Activated T-cell treated with anti-CD3 and anti-CD28 coated beads, Interleukin-2, amount 50 U/mL, for 48 hours (primary cell): ENCODE data around the gene FAM200C.
A peak's percentile ranks its signal among the peaks of the same experiment; 100 is the strongest.
"Not testable (repeated sequence)": the region's sequence is repeated elsewhere in the genome, so short reads cannot be mapped to it uniquely, and the experiment has no call there.

Source experiments
- DNase-seq, 2 experiments: peaks; one replicate each; pipeline ENCODE4 v3.0.0-alpha.2; 2020

FAM200C gene

DNA sequence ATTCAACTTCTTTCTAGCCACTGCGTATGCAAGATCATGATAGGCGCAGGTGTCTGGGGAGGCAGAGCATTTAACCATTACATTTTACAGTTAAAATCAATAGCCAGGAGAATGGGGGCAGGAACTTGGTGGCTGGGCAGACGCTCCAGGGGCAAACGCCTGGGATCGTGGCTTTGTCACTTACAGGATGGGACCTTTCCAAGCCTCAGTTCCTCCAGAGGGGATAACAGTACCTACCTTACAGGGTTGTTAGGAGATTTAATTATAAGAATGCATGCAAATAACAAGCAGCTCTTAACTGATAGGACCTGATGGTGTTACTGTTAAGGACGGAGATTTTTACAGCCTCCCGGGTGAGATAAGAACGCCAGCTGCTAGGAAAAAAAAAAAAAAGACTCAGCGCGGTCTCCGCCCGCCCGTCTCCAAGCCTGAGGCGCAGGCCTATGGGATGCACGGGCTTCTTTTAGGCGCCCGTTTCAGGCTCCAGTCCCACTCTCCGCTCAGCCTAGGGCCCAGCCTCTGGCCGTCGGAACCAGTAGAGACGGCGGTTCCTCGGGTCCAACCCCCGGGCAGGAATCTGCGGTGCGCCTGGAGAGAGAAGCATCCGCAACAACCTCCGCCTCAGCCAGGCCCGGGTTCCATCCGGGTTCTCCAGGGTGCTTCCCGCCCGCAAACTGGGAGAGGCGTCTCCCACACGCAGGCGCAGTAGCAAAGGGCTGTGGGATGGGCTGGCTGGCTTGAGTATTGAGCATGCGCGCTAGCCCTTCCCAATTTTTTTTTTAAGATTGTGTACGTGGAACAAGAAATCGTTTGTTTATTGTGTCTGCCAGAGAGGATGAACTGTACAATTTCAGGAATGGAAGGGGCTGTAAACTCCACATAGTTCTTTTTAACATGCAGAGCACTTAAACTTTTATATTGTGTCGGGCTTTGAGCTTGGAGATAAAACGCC, at the start of gene FAM200C:
FAM200C (minus strand) TSS at position 653 of the 952 bp plus-strand sequence. CDS start 4,564 bp downstream, outside the sequence.
- DNase-seq, result peak; percentile 83

DNA sequence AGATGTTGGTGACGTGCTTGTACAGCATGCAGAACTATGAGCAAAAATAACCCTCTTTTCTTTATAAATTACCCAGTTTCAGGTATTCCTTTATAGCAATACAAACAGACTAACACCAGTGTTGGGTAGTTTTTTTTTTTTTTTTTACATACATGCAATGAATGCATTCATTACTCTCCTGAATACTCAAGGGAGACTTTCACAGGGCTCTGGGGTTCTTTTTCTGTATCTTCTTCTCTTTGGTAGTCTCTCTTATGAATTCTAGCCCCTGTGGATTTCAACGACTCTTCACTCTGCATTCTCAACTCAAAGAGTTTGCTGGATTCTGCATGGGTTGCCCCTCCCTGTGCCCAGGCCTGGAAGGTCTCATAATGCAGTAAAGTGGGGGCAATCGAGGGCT, 49.6 kb upstream of the FAM200C start:
- DNase-seq, result no peak

DNA sequence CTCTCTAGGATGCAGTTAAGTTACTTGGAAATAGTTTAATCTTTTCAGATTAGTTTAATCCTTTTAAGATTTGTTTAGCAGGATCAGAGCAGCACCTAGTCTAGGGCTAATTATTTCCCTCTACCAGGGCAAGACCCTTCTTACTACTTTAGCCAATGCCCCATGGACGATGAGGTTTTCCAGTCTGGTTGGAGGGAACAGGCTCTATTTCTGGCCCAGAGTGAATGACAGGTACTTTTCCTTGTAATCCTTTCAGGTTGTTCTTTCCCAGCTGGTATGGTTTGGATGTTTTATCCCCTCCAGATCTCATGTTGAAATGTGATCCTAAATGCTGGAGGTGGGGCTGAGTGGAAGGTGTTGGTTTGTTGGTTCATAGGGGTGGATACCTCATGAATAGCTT, 49.0 kb upstream of the FAM200C start:
- DNase-seq, result no peak

DNA sequence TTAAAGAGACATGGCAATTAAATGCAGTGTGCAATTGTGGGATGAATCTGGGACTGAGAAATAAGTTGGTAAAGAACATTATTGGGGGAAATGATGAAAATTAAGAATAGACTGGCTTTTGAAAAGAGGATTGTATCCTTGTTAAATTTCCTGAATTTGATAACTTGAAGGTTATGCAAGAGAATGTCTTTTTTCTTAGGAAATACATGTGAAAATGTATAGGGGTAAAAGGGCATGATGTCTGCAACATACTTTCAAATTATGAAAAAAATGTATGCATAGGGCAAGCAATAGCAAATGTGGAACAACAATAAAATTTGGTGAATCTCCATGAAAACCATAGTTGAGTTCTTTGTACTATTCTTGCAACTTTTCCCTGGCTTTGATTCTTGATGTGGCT, 45.9 kb upstream of the FAM200C start:
- no peak for DNase-seq

DNA sequence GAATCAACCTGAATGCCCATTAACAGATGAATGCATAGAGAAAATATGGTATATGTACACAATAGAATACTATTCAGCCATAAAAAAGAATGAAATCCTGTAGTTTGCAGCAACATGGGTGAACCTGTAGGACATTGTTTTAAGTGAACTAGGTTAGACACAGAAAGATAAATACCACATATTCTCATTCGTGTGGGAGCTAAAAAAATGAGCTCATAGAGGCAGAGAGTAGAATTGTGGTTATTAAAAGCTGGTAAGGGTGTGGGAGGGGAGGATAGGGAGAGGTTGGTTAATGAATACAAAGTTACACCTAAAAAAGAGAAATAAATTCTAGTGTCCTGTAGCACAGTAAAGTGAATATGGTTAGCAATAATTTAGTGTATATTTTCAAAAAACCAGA, 45.3 kb upstream of the FAM200C start:
- DNase-seq, result no peak

DNA sequence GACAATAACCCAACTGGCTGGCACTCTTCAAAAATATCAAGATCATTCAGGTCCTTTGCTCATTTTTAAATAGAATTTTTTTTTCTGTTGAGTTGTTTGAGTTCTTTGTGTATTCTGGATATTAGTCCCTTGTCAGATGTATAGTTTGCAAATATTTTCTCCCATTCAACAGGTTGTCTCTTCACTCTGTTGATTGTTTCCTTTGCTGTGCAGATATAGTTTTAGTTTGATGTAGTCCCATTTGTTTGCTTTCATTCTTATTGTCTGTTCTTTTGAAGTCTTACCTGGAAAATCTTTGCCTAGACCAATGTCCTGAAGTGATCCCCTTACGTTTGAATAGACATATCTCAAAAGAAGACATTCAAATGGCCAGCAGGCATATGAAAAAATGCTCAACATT, 44.6 kb upstream of the FAM200C start:
- DNase-seq, result no peak

DNA sequence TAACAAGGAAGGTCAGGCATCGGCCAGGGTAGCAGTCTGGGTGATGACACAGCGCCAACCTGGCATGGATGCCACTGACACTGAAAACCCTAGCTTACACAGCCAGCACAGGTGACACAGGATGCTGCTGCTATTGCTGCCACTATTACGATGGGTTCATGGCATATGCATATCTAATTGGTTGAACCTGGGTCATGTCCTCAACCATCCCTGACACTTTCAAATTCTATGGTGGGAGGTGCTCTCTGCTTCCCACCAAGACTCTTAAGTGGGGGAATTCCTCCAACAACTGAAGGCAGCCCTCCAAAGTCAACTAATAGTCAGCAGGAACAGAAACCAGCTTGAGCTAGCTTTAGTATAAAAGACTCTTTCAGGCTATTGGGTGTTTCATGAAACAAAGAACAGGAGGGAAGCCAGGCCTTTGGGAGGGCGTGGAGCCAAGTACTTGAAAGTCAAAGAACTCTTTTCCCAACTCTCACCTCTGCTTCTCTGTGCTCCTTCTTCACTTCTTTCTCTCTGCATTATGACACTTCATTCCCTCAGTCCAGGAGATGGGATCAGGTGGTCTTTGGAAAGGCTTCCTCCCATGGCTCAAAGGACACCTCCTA, 43.1 kb upstream of the FAM200C start:
- no peak for DNase-seq

DNA sequence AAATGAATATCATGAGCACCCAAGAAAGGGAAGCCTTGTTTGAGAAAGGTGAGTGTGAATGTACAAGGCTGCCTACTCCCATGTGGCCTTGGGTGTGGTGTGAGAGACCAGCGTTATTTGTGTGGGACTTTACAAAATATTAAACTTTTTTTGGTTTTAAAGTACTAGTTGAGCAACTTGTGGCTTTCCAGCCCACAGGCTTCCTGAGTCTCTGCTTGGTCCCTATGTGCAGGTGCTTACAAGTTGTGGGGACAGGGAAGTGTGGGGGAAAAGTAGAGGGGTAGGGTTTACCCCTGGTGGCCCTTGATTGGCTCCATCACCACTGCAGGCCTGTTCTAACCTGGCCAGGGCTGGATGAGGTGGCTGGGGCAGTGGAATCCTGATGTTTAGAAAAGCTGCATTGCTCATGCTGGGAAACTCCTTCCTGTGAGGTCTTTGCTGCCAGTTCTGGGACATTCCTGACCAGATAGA, 41.5 kb upstream of the FAM200C start:
- DNase-seq, result no peak

DNA sequence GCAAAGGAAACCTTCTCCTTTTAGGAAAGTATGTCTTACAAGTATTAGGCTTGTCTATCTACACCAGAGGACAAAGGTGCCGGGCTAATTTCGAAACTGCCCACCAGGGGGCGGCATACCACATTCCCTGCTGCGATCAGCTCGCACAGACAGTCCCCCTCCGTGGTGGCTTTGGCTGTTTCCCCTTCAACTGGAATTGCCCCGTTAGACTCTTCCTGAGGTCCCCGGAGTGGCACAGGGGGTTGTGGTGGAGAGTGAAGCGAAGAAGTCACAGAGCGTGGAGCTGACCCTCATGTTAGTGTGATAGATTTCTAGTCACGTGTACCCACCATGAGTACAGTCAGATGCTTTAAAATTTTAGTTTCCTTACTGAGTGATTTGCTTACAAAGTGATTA, 39.3 kb upstream of the FAM200C start:
- DNase-seq, result peak; percentile 95

DNA sequence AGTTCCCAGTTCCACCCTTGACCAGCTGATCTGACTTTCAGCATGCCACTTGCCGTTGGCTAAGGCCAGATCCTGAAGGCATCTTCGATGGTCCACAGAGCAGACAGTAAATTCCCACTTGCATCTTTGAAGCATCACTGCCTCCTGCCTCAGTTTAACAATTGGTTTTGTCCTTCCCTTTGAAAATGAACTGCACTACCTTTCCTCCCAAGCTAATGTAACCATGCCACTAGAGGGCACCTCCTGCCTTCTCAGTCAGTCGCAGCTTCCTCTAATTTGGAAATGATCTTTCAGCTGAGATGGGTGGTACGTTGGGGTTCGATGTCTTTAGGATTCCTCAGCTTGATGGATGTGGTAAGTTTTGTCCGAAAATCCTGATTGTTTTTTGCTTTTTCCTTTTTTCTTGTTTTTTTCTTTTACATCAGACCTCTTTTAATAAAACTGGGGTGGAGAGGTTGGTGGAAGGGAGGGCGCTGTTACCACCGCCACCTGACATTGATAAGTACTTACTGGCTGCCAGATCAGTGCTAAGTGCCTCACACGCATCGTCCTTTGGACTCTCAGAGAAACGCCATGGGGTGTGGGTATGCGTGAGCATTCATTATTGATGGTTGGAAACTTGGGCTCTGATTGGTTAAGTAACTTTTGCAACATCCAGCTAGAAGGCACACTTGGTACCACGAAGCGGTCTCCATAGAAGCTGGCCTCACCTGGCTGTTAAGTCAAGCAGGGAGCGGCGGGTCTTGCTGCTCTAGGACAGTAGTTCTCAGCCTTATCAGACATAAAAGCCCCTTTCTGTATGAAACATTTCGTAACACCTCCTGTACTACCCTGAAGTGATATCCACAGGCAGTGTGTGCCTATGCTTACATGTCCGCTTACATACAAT, 38.7 kb upstream of the FAM200C start:
- DNase-seq, result peak; percentile 63 to 73

DNA sequence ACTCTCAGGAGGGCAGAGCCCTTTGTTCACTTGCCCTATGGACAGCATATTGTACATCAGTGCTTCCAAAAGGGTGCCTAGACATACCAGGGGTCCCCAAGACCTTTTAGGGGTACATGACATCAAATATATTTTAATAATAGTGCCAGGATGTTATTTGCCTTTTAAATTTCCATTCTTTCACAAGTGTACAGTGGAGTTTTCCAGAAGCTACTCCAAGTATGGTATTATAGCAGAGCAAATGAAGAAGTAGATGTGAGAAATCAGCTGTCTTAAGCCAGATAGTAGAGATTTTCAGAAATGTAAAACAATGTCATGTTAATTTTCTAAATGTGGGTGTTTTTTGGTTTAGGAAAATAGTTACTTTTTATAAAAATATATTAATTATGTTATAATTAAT, 37.4 kb upstream of the FAM200C start:
- DNase-seq, result no peak

DNA sequence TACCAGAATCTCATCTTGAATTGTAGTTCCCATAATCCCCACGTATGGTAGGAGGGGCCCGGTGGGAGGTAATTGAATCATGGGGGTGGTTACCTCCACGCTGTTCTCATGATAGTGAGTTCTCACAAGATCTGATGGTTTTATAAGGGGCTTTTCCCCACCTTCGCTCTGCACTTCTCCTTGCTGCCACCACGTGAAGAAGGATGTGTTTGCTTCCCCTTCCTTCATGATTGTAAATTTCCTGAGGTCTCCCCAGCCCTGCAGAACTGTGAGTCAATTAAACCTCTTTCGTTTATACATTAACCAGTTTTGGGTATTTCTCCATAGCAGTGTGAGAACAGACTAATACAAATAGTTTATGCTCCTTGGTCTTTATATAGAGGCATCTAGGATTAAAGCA, 36.8 kb upstream of the FAM200C start:
- DNase-seq, result not testable (repeated sequence)

DNA sequence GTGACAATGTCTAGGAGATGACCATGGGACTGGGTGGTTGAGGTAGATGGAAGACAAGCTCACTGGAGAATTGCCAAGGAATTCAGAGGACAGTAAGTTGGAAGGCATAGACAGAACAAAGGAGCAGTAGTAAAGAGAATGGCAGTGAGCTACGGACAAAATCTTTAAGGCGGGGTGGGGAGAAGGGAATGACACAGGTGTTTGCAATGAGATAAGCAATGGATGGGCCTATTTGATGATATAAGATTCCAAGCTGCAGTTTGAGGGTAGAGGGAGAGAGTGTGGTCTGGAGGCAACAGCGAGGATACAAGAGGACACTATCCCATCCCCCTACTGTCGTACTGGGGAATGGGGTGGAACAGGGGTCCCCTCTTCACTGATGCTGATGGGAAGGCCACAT, 36.2 kb upstream of the FAM200C start:
- no peak for DNase-seq

DNA sequence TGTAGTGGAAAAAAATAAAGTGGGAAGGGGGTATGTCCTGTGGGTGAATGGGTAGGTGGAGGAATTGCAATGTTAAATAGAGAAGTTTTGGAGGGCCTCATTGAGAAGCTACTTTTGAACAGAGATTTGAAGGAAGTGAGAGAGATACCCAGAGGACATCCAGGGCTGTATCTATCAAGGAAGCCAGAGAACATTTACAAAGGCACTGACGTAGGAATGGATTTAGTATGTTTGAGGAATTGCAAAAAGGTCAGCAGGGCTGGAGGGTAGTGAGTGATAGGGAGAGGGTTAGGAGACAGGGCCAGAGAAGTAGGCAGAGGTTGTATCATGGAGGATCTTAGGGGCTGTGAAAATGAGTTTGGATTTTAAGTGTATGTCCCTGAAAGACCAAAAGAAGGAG, 35.7 kb upstream of the FAM200C start:
- no peak for DNase-seq

DNA sequence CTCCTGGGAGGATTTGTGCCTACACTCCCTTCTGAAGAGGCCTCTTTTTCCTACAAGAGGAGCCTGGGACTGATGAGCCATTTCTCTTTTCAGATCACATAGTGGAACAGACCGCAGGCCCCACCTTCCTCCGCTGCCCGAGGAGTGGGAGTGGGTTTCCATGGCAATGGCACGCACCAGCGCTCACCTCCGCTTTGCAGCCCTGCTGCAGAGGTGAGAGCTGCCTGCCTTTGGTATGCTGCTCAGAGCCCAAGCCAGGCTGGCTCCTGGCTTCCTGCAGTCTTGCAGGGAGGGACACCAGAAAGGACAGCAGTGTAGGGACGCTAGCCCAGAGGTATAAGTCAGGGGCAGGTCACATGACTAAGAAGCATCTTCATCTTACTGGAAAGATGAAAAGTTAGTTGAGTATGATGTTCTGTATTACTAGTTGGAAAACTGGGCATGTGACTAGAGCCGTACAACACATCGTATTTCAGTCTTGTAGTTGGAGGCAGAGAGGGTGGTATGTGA, 34.2 kb upstream of the FAM200C start:
- DNase-seq, result peak in 1 of 2 experiments; percentile 49

DNA sequence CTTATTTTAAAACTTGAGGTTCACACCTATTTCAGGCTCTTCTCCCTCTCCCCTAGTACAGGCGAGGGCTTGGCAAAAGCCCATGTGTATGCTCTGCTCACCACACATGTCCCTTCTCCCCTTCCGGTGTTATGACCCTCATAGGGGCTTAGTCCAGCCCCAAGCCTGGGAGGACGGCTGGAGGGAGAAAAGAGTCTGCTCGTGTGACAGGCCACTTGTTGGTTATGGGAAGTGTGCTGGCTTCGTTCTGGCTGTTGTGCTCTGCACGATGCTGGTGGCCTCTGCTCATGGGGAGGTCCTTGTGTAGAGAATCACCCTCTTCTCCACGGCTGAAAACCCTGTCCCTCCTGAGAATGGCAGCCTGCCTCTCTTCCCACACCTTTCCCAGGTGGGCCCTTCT, 32.9 kb upstream of the FAM200C start:
- no peak for DNase-seq

DNA sequence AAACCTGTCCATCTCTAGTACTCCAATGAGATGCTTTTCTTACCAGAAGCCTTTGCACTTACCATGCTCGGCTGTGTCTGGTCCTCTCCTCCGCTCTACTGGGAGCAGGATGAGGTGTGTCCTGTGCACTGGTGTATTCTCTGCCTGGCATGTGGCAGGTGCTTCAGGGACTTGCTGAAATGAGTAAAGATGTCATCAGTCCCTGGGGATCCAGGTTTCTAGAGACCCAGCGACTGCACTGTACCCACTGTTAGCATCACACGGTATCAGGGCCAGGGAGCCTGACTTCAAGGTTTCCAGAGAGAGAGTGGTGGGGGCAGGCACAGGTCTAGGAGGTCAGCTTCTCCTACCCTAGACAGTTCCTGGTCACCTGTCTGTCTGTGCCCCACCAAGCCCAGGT, 32.3 kb upstream of the FAM200C start:
- DNase-seq, result no peak

DNA sequence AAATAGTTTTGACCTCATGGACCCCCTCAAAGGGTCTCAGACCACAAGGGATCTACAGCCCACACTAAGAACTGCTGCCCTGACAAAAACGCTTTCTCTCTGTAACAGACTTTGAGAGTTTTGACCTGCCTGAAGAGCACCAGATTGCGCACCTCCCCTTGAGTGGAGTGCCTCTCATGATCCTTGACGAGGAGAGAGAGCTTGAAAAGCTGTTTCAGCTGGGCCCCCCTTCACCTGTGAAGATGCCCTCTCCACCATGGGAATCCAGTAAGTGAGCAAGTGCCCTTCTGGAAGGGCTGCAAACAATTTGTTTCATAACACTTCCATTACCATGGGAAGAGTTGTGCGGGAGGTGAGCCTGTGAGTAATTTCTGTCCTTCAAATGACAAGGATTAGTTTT, 27.8 kb upstream of the FAM200C start:
- DNase-seq, result no peak

DNA sequence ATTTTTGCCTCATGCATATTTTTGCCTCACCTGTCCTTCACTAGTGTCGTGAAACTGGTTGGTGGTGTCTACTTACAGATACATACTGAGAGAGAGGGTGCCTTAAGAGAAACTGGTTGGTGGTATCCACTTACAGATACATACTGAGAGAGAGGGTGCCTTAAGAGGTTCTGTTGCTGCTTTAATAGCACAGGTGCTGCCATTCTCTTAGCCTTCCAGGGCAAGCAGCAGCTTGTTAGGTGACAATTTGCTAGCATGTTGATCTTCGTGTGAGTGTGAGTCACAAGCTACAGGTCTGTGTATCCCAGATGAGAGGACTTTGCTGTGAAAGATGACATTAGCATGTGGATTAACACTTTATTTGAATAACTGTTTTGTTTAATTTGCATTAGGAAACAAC, 23.2 kb upstream of the FAM200C start:
- no peak for DNase-seq

DNA sequence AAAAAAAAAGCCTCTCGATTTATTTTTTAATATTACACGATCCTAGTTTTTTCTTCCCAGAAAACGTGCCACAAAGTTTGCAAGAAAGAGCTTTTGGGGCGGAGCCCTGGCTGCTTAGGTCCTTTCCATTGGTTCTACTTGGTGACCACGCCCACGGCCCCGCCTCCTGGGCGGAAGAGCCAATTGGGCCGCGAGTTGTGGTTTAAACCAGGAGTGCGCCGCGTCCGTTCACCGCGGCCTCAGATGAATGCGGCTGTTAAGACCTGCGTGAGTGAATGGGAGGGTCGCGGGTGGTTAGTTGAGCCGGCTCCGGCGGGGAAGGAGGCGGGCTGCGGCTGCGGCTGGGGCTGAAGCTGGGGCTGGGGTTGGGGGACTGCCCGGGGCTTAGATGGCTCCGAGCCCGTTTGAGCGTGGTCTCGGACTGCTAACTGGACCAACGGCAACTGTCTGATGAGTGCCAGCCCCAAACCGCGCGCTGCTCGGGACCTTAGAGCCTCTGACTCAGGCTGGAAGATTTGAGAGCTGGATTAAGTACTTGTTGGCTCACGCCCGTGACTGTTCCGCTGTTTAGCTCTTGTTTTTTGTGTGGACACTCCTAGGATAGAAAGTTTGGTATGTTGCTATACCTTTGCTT, 21.9 kb upstream of the FAM200C start, which contains the start of gene PTTG1:
PTTG1 (plus strand) TSS at position 231 of the 634 bp plus-strand sequence. CDS start 458 bp downstream, outside the sequence.
- peak; percentile 95 to 96 for DNase-seq

DNA sequence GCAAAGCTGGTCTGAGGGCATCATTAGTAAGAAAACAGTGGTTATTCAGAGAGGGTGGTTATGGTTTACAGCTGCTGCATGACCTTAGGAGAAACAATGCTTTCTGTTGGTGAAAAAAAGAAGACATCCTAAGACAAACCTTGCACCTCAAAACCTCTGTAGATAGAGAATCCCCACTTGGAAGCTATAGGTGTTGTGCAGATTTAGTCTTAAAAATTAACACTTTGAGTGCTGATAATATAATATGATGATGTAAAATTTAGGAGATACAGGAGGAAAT, 20.4 kb upstream of the FAM200C start:
- no peak for DNase-seq
